HG03520 (cell line): Measurements from ENCODE around the gene PRDM16.

Experiments
- ATAC-seq: cut with Tn5 transposase; IDR thresholded peaks from one replicate; pipeline ENCODE4 v1.9.1; 2021; ENCODE audit warnings: mild to moderate bottlenecking, moderate library complexity; ENCODE audit not compliant: unreplicated experiment

The PRDM16 gene

DNA sequence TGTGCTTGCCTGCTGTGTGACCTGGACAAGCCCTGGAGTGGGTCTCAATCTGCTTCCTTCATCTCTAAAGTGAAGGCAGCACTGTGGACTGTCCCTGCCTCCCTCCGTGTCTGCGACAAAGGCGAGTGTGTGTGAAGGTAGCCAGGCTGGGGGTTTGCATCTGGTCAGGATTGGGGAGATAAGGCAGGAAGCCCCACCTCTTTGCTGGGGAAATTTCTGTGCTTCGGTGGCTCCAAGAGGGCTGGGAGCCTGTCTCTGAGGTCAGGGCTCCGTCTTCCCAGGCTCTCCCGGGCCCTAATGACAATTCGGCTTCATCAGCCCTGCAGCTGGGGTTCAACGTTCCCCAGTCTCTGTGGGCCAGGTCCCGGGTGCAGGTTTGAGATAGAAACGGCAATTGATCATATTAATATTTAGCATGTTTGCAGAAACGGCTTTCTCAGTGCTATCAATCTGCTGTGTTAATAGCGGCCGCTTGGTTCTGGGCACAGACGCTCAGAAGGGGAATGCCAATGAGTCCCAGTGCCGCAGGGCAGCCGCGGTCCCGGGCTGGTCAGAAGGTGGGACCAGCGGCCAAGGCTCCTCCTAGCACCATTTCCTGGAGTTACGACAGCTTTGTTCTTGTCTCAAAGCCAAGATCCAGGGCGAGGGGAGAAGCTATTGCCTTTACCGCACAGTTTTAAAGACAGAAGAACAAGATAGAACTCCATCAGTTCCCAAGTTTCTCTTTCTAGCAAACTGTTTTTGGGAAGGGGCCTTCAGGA is 105.7 kb downstream of the PRDM16 start:
- no peak for ATAC-seq

DNA sequence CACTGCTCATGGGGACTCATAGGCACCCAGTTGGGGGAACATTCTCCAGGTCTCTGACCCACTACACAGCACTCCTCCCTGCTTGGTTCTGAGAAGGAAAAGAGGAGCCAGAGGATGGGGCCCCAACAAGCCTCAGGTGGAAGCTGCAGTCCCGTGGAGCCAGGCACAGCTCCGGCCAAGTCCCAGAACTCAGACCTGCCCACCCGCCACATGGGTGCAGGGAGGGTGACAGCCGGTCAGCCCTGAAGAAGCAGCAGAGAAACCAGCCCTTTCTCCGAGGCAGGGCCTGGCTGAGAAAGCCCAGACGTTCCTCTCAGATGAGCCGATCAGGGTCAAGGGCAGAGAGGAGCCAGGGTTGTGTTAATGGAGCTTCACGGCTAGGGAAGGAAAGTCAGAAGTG is 106.5 kb downstream of the PRDM16 start:
- ATAC-seq: no peak

DNA sequence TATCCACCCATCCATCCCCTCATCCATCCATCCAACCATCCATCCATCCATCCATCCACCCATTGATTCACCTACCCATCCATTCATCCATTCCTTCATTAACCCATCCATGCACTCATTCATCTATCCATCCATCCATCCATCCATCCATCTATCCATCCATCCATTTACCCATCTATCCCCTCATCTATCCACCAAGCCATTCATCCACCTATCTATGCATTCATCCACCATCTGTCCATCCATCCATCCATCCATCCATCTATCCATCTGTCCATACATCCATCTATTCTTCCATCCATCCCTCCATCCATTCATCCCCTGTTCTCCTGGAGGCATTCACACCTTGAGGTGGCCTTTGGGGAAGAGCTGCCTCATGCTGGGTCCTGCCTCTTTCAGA is 107.0 kb downstream of the PRDM16 start:
- no peak for ATAC-seq

DNA sequence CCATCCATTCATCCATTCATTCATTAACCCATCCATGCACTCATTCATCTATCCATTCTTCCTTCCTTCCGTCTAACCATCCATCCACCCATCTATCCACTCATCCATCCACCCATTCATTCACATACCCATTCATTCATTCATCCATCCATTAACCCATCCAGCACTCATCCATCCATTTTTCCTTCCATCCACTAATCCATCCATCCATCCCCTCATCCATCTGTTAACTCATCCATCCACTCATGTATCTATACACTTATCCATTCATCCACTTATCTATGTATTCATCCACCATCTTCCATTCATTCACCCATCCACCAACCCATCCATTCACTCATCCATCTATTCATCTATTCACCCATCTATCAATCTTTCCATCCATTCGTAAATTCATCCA is 107.8 kb downstream of the PRDM16 start:
- ATAC-seq: no peak

DNA sequence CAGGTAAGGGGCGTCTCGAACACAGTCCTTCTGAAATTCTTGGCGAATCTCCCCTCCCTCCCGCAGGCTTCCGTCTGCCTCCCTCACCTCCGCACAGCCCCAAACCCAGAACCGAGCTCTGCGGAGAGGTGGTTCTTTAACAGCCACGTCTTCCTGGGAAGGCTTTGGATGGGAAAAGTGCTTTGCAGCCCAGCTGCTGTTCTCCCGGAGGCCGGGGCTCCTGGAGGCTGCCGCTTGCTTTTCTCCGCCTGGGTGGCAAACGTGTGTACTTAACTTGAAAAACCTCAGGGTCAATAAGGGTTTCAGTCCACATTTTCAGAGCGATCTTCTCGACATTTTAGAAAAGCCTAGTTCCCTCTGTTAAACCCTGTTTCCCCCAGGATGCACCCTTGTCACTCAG is 109.3 kb downstream of the PRDM16 start:
- ATAC-seq: no peak

DNA sequence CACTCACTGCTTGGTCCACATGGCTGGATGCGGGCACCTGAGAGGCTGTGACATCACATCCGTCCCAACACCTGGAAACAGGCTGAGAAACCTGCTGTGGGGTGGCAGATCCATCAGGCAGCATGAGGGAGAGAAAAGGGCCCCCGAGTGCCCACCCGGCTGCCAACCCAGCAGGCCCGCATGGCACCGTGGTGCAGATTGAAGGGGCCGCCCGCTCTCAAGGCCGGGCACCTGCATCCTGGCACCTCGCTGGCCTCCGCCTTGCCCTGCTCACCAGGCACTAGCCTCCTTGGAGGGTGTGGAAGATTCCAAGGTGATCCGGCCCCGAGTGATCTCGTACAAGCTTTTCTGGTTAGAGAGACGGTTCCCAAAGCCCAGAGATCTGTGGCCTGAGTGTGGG is 110.5 kb downstream of the PRDM16 start:
- no peak for ATAC-seq

DNA sequence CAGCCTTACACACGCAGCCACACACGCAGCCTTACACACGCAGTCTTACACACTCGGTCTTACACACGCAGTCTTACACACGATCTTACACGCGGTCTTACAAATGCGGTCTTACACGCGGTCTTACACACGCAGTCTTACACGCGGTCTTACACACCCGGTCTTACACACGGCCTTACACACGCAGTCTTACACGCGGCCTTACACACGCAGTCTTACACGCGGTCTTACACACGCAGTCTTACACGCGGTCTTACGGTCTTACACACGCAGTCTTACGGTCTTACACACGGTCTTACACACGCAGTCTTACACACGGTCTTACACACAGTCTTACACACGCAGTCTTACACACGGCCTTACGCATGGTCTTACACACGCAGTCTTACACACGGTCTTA is 111.9 kb downstream of the PRDM16 start:
- ATAC-seq: no peak

DNA sequence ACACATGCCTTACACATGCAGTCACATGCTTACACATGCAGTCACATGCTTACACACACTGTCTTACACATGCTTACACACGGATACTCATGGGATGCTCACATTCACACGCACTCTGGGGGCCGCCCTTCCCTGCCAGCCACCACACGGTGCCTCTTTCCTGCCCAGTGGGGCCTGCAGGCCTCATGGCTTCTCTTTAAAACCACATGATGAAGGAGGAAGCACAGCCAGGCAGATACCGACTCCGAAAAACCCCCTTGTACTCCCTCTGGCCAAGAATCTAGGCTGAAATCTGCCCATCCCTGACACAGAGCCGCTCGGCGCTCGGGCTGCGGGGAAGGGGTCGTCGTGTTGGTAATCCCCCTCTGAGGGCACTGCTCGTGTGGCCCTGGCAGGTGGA is 113.0 kb downstream of the PRDM16 start:
- ATAC-seq: no peak

DNA sequence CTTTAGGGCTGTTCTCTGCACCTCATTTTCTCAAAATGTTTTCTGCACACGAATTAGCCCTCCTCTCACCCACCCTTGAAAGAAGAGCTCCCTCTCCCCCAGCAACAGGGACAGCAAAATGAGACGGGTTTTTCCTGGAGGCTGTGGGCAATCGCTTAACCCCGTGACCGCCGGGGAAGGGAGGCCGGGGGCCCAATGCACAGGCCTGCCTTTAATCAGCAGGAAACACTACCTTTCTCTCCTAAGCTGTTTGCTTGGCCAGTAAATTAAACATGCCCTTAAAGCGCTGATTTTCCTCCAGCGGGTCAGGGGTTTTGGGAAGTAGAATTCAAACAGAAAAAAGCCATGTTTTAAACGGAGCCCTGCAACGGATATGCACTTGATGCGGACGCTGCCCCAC is 114.4 kb downstream of the PRDM16 start:
- no peak for ATAC-seq

DNA sequence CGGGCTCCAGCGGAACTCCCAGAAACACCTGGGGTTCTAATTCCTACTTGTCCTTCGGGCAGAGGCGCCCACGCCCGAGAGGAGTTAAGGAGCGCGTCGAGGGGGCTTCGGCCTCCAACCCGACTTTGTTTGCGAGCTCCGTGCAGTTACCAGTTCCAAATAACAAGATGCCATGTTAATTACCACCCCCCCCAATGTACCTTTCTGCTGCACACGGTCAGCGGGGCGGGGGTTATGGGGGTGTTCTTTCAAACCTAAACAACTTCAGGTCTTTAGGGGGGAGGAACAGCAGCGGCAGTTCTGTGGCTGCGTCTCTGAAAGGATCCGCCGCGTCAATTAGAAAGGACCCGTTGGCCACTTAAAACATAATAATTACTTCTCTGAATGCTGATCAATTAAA is 114.8 kb downstream of the PRDM16 start:
- no peak for ATAC-seq

DNA sequence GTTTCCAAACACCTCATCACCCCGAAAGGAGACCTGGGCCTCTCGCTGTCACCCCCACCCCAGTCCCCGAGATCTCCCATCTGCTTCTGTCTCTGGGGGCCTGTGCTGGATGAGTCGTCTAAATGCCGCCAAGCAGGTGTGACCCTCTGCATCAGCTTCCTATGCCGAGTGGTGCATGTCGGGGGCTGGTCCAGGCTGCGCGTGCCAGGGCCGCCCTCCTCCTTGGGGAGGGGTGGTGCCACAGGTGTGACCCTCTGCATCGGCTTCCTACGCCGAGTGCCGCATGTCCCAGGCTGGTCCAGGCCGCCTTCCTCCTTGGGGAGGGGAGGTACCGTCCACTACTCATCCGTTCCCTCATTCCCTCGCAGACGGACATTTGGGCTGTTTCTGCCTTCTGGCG is 115.7 kb downstream of the PRDM16 start:
- no peak for ATAC-seq

DNA sequence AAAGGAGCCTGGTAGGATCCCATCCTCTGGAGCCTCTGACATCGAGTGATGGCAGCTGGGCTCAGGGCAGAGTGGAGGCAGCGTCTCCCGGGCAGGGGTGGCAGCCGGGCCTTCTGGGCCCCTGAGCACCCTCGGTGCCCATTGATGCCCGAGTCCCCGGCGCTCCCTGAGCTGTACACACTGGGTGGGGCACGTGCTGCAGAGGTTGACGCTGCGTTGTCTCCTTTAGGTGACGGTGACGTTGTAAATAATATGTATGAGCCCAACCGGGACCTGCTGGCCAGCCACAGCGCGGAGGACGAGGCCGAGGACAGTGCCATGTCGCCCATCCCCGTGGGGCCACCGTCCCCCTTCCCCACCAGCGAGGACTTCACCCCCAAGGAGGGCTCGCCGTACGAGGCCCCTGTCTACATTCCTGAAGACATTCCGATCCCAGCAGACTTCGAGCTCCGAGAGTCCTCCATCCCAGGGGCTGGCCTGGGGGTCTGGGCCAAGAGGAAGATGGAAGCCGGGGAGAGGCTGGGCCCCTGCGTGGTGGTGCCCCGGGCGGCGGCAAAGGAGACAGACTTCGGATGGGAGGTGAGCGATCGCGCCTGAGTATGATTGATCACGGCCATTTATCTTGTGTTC is 117.0 kb downstream of the PRDM16 start:
- ATAC-seq: no peak

DNA sequence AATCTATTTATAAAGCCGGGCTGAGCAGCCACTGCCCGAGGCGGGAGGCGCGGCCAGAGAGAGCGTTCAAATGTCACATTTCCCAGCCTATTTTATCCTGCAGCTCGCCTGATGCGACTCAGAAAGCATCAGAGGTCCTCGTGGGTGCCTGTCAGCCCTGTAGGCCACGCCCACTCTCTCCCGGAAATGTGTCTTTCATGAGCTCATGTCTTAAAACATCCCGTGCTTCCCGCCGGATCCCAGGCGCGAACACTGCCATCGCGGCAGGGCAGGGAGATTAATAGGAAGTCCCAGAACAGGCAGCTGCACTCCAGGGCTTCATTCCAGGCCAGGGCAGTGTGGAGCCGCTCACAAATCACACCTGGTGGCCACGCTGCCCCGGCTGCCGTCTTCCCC is 117.5 kb downstream of the PRDM16 start:
- ATAC-seq: no peak

DNA sequence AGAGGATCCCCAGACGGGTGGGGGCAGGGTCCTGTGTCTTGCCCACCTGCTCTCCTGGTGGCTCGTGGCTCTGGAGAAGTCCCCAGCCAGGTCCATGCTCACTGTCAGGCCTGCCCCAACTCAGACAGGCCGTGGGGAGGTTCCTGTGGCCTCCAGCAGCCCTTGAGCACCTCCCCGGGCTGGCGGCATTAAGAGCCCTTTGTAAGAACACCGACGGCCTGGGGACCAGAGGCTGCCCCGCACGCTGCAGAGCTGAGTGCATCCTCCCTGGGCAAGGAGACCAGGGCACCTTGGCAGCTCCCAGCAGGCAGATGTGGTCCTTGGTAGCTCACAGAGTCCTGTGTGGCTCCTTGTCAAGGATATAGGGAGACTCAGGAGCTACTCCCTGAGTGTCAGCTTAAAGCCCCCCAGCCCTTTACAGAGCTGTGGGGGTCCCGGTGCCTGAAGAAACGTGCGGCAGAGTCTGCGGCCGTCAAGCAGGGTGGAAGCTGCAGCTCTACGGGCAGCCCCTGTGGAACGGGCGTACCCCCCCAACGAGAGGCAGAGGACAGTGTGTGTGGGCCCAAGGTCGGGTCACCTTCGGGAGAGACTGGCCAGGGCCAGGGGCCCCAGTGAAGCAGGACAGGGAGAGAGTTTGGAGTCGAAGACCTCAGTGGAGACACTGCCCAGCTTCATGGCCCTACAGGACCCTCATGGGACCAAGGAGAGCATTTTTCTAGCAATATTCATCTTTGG is 118.6 kb downstream of the PRDM16 start:
- no peak for ATAC-seq

DNA sequence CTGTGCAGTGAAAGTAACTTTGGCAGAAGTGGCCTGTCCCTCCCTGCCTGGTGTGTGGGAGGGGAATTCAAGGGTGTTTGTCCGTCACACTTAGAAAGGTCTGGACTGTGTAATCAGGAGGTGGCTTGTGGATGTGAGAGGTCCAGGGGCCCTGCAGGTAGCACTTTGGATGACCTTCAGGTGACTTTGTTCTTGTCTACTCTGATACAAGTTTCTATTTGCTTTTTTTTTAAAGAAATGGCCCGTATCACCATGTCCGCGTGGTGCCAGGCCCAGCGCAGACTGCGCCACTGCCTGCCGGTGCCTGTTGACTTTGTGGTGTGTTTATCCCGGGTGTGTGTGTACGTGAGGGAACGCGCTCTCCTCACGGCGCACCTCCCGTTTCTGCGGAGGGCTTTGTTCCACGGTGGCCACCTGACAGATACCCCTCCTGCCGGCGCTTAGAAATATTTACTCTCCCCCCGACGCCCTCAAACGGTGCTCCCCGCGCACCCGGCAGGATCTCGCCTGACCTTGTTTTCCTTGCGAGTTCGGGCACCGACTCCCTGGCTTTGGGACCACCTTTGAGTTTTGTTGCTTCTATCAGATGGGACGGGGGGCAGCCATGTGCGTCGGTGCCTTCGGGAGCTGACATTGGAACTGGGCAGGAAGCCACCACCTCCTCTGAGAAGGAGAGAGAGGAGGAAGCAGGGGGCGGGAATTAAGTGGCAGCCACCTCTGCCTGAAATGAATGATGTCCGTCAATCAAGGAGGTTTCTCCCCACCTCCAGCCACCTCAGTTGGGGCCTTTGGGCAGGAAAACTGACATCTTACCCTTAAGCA is 119.4 kb downstream of the PRDM16 start:
- ATAC-seq: no peak

DNA sequence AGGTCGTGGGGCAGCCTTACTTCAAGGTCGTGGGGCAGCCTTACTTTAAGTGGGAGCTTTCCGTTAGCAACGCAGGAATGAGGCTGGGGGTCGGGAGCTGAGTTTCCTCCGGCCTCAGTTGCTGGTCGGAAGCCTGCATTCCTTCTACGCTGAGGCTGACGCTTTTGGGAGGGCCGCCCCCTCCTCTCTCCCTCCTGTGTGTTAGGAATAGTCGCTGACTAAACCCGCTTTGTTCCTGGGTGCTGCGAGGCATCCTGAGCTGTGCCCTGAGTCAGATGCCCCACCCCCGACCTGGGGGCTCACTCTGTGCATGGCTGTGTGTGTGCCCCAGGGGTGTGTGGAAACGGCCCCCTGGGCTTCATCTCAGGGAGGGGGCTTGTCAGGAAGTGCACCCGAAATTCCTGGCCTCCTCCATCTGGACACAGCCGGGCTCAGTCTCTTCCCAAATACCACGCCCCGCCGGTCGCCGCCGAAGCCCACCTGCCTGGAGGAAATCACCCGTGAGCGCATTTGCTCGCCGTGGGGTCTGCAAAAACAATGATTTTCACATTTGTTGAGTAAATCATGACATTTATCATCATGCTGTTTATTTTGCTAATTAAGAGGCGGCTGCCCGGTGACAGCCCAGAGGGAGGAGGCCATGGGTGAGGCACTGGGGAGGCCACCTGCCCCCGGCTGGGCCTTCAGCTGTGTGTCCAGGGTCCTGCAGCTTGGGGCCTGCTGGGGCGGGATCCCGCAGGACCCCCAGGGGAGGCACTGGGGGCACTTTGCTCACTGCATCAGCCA is 121.4 kb downstream of the PRDM16 start:
- no peak for ATAC-seq

DNA sequence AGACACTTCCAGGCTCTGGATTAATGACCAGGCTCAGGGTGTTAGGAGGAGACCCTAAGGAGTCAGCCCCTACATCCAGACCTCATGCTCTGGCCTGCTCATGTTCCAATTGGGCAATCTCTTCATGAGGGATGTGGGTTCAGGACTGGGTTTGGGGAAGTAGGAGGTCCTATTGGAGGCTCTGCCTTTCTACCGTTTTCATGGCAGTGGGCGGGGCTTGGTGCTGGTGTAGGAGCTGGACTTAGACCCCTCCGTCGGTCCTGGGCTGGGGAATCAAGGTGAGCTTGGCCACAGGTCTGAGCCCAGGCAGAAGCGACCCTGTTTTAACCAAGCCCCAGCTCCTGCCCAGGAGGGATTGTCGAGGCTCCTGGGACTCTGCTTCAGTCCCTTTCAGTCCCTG is 123.4 kb downstream of the PRDM16 start:
- ATAC-seq: no peak

DNA sequence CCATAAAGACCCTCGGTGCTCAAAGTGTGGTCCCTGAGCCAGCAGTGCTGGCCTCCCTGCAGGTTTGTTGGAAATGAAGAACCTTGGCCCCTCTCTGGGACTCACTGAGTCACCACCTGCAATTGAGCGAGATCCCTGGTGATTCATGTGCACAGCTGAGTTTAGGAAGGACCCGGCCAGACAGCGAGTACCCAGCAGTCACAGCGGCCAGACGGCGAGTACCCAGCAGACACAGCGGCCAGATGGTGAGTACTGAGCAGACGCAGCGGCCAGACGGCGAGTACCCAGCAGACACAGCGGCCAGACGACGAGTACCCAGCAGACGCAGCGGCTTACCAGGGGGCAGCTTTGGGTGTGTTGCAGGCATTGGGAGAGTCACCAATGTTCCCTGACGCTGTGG is 123.8 kb downstream of the PRDM16 start:
- no peak for ATAC-seq

DNA sequence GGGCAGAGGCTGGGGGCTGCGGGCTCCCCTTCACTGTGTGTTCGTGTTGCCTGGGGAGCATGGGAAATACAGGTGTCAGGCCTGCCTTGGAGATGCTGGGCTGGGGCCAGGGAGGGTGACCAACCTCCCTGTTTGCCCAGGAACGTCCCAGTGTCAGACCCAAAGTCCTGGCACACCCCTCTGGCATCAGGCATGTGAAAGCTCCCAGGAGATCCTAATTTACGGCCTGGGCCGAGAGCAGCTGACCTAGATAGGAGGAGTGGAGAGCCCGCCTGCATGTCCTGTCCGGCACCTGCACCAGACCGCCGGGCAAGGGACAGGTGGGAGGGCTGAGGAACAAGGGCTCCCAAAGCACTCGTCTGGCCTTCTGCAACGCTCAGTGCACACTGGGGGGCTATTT is 124.8 kb downstream of the PRDM16 start:
- no peak for ATAC-seq

DNA sequence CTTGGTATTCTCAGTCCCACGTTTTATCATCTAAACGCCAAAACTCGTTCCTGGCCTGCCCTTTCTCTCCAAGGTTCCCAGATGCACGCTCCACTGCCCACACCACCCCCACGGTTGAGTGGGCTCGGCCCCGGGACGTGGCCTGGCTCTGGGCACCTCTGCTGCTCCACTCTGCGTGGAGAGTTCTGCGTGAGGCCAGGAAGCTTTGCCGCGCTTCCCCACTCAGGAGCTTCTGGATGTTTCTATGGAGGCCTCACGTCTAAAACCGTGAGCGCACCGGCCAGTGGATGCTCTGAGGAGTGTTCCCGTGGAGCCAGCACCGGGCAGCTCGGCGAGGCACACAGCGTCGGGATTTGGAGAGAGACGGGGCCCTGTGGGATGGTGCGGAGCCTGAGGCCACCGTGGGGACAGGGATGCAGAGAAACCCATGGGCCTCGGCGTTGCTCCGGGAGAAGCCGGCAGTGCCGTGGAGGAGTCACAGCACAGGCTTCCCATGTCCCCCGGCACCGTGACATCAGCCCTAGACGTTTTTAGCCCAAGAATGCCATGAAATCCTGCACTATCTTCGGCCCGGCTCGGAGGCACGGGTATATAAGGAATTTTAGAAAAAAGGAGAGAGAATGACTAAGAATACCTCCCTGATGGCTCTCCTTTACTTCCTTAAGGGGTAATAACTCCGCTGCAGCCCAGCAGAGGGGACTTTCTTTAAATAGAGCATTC is 125.9 kb downstream of the PRDM16 start:
- ATAC-seq: no peak
